Stimulated activated CD4-positive, alpha-beta T cell treated with anti-CD3 and anti-CD28 coated beads, Interleukin-1b, Interleukin-23, amount 100 ng/mL, for 48 hours (primary cell): ENCODE data around the gene MAP4.
"Not testable (repeated sequence)": the region's sequence is repeated elsewhere in the genome, so short reads cannot be mapped to it uniquely, and the experiment has no call there.

Experiments used
- DNase-seq: peaks from one replicate; pipeline ENCODE4 v3.0.0-alpha.2; 2020

MAP4 gene

DNA sequence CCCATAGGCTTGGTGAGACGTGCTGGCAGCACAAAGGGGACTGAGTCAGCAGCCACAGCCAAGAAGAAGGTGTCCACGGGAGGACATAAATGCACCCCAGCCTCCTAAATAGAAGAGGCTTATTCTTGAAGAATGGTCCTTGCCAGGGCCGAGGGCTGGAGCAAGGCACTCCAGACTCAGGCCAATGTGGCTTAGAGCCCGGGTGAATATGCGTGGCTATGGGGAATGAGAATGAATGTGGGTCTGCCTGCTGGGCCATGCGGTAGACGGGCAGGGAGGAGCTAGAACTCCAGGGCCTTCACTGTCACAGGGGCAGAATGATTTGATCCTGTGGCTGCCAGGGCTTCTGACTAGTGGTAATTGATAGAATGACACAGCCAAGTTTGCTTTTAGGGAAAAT, 179.2 kb downstream of the MAP4 start:
- DNase-seq: no peak

DNA sequence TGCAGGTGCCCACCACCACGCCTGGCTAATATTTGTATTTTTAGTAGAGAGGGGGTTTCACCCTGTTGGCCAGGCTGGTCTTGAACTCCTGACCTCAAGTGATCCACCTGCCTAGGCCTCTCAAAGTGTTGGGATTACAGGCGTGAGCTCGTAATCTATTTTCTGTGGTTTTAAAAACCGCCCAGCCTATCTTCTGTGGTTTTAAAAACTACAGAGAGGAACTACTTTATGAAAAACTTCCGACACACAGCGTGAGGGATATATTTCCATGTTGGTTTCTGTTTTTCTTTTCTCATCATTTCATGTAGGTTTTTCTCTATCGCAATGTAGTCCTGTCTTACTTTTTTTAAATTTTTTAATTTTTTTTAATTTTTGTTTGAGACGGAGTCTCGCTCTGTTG, 186.7 kb downstream of the MAP4 start:
- DNase-seq: not testable (repeated sequence)

DNA sequence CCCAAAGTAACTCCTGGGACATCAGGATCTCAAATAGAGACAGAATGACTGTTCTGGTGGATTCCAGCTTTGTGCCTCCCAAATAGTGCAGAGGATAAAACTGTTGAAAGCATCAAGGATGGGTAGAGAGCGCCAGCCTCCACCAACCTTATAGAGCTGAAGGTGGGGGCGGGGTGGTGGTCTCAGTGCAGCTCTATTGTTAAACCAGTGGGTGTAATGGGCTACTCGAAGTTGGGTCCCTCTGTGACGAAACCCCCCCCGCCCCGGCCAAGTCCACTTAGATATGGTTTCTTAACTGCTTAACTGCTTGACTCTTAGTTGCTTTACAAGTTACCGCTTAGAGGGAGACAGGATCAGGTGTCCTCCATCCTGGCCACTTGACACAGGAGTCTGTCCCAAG, 190.6 kb downstream of the MAP4 start:
- no peak for DNase-seq

DNA sequence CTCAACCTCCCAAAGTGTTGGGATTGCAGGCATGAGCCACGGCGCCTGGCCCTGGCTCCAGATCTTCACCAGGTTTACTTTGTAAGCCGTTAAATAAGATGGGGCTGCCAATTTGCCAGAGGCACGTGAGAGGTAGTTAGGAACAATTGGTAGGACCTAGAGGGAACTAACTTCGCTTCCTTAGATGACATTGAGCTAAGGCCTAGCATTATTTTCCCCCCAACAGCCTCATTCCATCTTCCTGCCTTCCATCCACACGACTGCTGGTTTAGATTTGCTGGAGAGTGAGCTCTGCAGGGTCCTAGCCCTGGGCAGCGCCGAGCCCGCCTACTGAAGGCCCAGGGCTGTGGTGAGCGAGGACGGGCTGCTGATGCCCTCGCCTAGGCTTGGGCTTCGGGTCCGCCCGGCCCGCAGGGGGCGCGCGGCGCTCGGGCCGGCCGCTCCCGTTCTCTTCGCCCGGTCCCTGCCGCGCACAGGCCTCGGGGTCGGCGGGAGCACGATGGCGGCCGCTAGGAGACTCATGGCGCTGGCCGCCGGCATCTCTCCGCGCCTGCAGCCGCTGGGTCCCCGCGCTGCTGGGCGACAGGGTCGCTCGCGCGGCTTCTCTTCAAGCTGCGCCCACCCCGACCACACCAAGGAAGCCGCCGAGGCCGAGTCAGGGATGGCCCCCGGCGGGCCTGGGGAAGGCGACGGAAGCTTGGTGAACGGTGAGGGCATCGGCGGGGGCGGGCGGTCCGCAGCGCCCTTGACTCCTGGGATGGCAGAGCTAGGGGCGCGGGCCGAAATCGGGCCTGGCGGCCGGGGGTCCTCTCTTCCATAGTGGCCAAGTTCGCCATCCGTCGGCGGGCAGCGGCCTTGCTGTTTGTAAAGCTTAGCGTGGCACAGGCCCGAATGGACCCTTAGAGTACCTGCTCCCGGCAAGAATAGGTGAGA, 191.4 kb downstream of the MAP4 start:
- DNase-seq: peak; percentile 79

DNA sequence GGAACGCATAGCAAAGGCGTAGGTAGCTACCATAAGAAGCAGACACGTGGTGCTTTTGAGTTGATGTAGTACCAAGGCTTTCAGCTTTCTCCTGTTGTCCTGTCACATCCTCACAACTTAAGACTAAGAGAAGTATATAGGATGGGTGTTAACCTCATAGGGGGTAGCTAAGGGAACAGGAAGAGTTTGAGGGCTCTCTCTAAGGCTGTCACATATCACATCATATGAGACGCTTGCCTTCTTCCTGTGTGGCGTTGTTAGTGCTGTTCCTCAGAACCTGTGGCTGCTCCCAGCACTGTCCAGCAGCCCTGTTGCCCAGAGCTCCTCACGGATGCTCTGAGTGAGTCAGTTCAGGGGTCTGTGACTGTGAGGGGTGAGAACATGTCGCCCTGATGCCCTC, 198.6 kb downstream of the MAP4 start:
- no peak for DNase-seq

DNA sequence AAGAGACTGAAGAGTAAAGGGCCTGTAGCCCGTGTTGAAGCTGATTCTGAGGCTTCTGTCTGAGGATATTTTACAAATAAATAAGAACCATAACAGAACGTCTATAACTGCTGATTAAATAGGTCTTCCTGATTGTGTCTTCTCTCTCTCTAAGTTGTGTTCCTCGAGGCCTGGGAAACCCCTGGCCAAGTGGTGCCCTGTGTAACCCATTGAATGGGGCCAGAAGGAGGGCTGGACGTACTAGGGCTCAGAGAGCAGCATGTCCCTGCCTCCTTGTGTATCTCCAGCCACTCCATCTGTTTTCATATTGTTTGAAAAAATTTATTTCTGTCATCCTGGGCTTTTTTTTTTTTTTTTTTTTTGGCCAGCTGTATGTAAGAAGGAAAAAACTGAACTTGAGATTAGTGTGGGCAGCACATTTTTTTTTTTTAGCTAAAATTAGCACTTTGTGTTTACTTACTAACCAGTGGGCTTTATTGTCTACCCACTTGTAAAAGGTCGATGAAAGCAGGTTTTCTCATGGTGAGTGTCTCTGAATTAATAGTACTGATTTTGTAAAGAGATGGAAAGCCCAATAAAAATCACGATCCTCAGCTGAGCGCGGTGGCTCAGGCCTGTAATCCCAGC, 202.6 kb downstream of the MAP4 start:
- DNase-seq: no peak

DNA sequence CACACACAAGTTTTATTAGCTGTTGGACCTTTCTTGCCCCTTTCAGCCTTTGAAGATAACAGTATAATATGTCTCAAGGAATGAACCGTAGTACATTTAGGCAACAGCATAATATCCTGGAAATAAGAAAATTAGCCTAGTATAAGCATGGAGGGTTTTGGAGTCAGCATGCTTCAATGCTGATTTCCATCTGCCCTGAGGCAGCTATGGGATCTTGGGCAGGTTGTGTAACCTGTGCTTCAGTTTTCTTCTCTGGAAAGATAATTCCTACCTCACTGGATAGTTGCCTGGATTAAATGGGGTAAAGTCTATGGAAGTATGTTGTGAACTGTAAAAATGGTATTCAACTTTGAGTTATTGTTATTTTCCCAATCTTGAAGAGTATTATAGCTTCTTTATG, 211.6 kb downstream of the MAP4 start:
- DNase-seq: no peak

DNA sequence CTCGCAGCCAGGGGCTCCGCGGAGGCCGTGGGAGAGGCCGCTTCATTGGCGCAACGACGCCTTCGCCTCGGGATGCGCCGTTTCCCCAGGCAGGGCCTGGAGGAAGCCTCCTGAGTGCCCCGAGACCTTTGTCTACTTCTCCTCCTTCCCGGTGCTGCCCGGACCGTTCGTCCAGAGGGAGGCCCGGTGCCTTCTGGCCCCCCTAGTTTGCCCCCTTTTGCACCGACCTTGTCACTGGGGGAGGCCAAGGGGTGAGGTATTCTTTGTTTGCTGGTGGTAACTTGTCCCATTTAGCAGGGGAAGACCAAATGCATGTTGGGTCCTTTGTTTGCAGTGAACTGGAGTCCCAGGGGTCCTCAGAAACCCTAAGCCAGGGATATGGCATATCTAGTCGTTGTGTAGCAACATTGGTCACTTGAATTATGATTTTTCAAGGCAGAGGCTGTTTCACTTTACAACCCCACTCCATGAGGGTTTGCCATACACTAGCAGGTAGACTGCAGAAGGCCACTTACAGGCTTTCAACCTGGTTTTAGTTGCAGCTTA, 212.7 kb downstream of the MAP4 start:
- DNase-seq: peak; percentile 37

DNA sequence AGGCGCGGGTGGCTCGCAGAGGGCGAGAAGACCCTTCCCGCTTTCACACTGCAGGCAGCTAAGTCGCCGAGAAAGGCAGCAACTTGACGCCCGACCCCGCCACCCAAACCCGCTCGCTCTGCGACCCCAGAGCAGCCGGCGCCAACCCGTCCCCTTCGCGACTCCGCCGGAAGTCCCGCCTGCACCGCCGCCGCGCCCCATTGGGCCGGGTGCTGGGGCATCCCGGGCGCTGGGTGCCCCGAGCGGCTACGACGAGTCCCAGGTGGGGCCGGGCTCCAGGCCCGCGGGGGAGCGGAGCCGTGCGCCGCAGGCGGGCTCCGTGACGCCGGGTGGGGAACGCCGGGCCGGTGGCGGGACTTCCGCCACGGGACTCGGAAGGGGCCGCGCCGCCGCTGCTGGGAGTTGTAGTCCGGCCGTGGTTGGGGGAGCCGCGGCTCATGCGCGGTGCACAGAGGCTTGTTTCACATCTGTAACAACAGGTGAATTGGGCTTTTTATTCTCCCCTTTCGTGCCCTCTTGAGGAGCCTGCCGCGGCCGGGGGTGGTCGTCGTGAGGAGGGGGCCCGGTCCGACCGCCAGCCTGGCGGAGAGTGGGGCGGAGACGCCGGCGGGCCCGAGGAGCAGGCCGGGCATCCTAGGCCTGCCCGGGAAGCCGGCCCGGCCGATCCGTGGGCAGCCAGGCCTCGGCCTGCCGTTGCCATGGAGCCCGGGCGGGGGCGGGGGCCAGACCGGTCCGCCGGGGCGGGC, 213.3 kb downstream of the MAP4 start, which contains the start of gene DHX30:
Gene DHX30, plus strand, starts transcription at position 405 of the 746 bp plus-strand sequence. CDS start 7,546 bp downstream, outside the sequence.
- peak; percentile 85 for DNase-seq
